MM.1S (cell line): ENCODE results near the gene TRMT6.

Experiments
- EZH2 ChIP-seq: fragments of 300-600 bp; sonication (generic); optimal IDR thresholded peaks from 2 replicates; pipeline ENCODE3; 2017; ENCODE audit warnings: low read depth, mild to moderate bottlenecking, antibody characterized with exemption, low read length, mixed read lengths
- EZH2phosphoT487 ChIP-seq: fragments of 300-600 bp; sonication (generic); IDR thresholded peaks from 2 replicates; pipeline ENCODE4 v1.6.1; 2018; ENCODE audit warnings: antibody characterized with exemption, low read length
- TF ChIP-seq, protein P1 (sequence below): fragments of 300-600 bp; sonication (generic); IDR thresholded peaks from 2 replicates; pipeline ENCODE4 v1.5.1; 2016; ENCODE audit warnings: antibody characterized with exemption, low read length, mixed read lengths

DNA sequence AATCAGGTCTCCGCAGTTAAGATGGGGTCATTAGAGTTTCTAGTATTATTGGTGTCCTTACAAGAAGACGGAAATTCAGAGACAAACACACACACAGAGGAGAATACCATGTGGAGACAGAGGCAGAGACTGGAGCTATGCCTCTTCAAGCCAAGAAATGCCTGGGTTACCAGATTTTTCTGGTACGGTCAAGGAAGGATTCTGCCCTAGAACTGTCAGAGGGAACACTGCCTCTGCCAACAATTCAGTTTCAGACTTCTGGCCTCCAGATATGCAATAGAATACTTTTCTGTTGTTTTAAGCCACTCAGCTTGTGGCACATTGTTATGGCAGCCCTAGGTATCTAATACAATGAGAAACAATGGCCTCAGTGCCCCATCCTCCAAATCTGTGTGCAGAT is 18.9 kb downstream of the TRMT6 start:
- TF ChIP-seq, protein P1, sequence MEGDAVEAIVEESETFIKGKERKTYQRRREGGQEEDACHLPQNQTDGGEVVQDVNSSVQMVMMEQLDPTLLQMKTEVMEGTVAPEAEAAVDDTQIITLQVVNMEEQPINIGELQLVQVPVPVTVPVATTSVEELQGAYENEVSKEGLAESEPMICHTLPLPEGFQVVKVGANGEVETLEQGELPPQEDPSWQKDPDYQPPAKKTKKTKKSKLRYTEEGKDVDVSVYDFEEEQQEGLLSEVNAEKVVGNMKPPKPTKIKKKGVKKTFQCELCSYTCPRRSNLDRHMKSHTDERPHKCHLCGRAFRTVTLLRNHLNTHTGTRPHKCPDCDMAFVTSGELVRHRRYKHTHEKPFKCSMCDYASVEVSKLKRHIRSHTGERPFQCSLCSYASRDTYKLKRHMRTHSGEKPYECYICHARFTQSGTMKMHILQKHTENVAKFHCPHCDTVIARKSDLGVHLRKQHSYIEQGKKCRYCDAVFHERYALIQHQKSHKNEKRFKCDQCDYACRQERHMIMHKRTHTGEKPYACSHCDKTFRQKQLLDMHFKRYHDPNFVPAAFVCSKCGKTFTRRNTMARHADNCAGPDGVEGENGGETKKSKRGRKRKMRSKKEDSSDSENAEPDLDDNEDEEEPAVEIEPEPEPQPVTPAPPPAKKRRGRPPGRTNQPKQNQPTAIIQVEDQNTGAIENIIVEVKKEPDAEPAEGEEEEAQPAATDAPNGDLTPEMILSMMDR = no peak
- TF ChIP-seq EZH2 (no peak), EZH2phosphoT487 (no peak)
